Right lobe of liver (tissue), 4 donors: ENCODE data around the gene ZCCHC12.

ENCODE experiments used
- CTCF ChIP-seq, 4 donors: fragments of 200-600 bp in 3 of 4; fragments of 450-650 bp in 1 of 4; IDR thresholded peaks; one replicate each; pipeline versions ENCODE4 v1.5.1 to v1.8.0; 2016 to 2022; ENCODE audit warnings: antibody characterized with exemption in 4 of 4, mild to moderate bottlenecking in 2 of 4
- POLR2A ChIP-seq: fragments of 450-650 bp; IDR thresholded peaks from one replicate; pipeline ENCODE4 v1.6.1; 2017; ENCODE audit warnings: antibody characterized with exemption, mild to moderate bottlenecking
- donor health status: DM: no; HTN: no; CAD: no.
- donor health status: DM: no; HTN: no; CAD: no.
- donor health status: DM: no; HTN: yes; CAD: no.

GRCh38 chrX:118862091-118862490 lies 38.5 kb downstream of the ZCCHC12 start:
- TF ChIP-seq CTCF (IDR thresholded peaks at IDR 0.05): no peak
- no peak for TF ChIP-seq POLR2A
